ENCODE results near the gene NEURL1B.
A peak's percentile ranks its signal among the peaks of the same experiment; 100 is the strongest.
"Not testable (repeated sequence)": the region's sequence is repeated elsewhere in the genome, so short reads cannot be mapped to it uniquely, and the experiment has no call there.

The NEURL1B gene

DNA sequence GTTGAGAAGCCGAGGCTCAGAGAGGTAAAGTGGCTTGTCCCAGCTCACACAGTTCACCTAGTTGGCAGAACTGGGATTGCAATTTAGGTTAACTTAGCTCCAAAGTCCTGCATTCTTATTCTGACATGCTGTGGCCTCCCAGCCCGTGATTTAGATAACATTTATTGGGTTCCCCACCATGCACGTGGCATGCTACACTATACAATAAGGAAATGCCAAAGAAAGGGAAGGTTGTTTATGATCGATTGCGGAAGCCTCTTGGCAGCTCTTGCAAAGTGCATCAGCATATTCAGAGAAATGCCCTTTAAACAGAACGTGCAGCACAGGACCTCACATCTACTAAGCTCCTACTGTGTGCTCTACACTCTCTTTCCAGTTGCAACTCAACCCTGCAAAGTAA is 3.2 kb downstream of the NEURL1B start:
- Histone ChIP-seq H3K27me3 (ENCODE audit: low read depth) (peaks cover 32% of the 10 kb centered on the region), H3K36me3 (replicated peaks) (no peaks in the 10 kb centered on the region), H3K9me3 (no peaks in the 10 kb centered on the region), H3K4me1 (peaks cover 5% of the 10 kb centered on the region), H3K4me3 (no peak overlapping the region)
- no peak for DNase-seq (ENCODE audit: low spot score in 2 of 2)
- in situ Hi-C loops (cut with MboI; ENCODE audit: low sequenced_read_pairs): no loop called here

GRCh38 chr5:172644711-172645110 is 3.6 kb downstream of the NEURL1B start:
- in situ Hi-C loops (cut with MboI; ENCODE audit: low sequenced_read_pairs): no loop called here
- H3K4me3 ChIP-seq: no peak overlapping the region
- peaks cover 5% of the 10 kb centered on the region for H3K4me1 ChIP-seq
- H3K27me3 ChIP-seq (ENCODE audit: low read depth): peaks cover 32% of the 10 kb centered on the region
- no peaks in the 10 kb centered on the region for H3K36me3 ChIP-seq (replicated peaks)
- H3K9me3 ChIP-seq: no peaks in the 10 kb centered on the region
- no peak for DNase-seq (ENCODE audit: low spot score in 2 of 2)

DNA sequence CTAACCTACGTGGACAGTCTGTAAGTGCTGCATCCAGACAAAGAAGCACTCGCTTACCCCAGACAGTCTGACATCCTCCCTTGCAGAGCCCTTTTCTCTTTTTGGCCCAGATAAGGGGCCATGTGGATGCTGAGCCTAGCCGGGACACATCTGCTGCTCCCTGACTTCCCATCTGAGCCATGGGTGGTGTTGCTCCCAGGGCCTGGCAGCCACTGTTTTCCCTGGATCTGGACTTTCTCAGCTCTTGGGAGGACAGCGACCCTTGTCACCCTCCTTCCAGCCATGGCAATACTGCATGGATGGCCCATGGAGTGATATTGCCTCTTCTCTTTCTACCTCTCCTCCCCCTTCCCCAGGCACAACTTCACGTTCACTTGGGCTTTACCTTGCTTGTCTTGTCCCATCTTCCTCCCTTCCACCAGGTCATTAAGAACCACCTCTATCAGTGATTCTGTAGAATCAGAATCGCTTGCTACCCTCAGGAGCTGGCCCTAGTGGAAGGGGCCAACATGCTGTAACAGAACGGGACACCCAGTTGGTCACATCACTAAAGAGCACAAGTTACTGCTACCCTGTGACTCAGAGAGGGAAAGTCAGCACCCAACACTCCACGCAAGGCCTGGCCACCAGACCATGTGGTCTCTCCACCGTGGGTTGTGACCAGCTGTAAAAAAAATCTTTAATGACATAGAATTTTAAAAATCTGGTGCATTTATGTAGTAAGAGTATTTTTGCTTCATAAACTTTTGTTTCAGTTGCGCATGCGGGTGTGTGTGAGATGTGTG is 4.4 kb downstream of the NEURL1B start:
- Histone ChIP-seq H3K4me1 (peaks cover 3% of the 10 kb centered on the region), H3K36me3 (replicated peaks) (no peaks in the 10 kb centered on the region), H3K9me3 (no peaks in the 10 kb centered on the region), H3K27me3 (ENCODE audit: low read depth) (peaks cover 32% of the 10 kb centered on the region), H3K4me3 (no peak overlapping the region)
- in situ Hi-C loops (cut with MboI; ENCODE audit: low sequenced_read_pairs): no loop called here
- DNase-seq (ENCODE audit: low spot score in 2 of 2): no peak

GRCh38 chr5:172646716-172647285 is 5.7 kb downstream of the NEURL1B start:
- Histone ChIP-seq H3K4me1 (no peaks in the 10 kb centered on the region), H3K27me3 (ENCODE audit: low read depth) (peaks cover 29% of the 10 kb centered on the region), H3K36me3 (replicated peaks) (no peaks in the 10 kb centered on the region), H3K9me3 (no peaks in the 10 kb centered on the region), H3K4me3 (no peak overlapping the region)
- DNase-seq (ENCODE audit: low spot score in 2 of 2): peak in 1 of 2 experiments; percentile 32
- in situ Hi-C loops (cut with MboI; ENCODE audit: low sequenced_read_pairs): no loop called here

- Histone ChIP-seq H3K27me3 (ENCODE audit: low read depth) (peaks cover 22% of the 10 kb centered on the region), H3K9me3 (no peaks in the 10 kb centered on the region), H3K4me1 (no peaks in the 10 kb centered on the region), H3K4me3 (no peak overlapping the region), H3K36me3 (replicated peaks) (no peaks in the 10 kb centered on the region)
- no peak for DNase-seq (ENCODE audit: low spot score in 2 of 2)
- in situ Hi-C loops (cut with MboI; ENCODE audit: low sequenced_read_pairs): no loop called here
Measured at GRCh38 chr5:172647352-172648012, 6.4 kb downstream of the NEURL1B start.

GRCh38 chr5:172648013-172648381 is 6.9 kb downstream of the NEURL1B start:
- no peaks in the 10 kb centered on the region for H3K4me1 ChIP-seq
- no peak for DNase-seq (ENCODE audit: low spot score in 2 of 2)
- H3K4me3 ChIP-seq: no peak overlapping the region
- no peaks in the 10 kb centered on the region for H3K36me3 ChIP-seq (replicated peaks)
- H3K9me3 ChIP-seq: no peaks in the 10 kb centered on the region
- H3K27me3 ChIP-seq (ENCODE audit: low read depth): peaks cover 17% of the 10 kb centered on the region
- in situ Hi-C loops (cut with MboI; ENCODE audit: low sequenced_read_pairs): no loop called here

- Histone ChIP-seq H3K4me1 (no peaks in the 10 kb centered on the region), H3K36me3 (replicated peaks) (no peaks in the 10 kb centered on the region), H3K4me3 (no peak overlapping the region), H3K9me3 (no peaks in the 10 kb centered on the region), H3K27me3 (ENCODE audit: low read depth) (peaks cover 9% of the 10 kb centered on the region)
- no peak for DNase-seq (ENCODE audit: low spot score in 2 of 2)
- in situ Hi-C loops (cut with MboI; ENCODE audit: low sequenced_read_pairs): no loop called here
Measured at GRCh38 chr5:172648755-172649154, 7.7 kb downstream of the NEURL1B start.

GRCh38 chr5:172656496-172656895 is 15.4 kb downstream of the NEURL1B start:
- H3K36me3 ChIP-seq (replicated peaks); H3K4me3 ChIP-seq; in situ Hi-C loops (cut with MboI; ENCODE audit: low sequenced_read_pairs); H3K9me3 ChIP-seq; H3K4me1 ChIP-seq; DNase-seq (ENCODE audit: low spot score in 2 of 2); H3K27me3 ChIP-seq (ENCODE audit: low read depth): not testable (repeated sequence)

DNA sequence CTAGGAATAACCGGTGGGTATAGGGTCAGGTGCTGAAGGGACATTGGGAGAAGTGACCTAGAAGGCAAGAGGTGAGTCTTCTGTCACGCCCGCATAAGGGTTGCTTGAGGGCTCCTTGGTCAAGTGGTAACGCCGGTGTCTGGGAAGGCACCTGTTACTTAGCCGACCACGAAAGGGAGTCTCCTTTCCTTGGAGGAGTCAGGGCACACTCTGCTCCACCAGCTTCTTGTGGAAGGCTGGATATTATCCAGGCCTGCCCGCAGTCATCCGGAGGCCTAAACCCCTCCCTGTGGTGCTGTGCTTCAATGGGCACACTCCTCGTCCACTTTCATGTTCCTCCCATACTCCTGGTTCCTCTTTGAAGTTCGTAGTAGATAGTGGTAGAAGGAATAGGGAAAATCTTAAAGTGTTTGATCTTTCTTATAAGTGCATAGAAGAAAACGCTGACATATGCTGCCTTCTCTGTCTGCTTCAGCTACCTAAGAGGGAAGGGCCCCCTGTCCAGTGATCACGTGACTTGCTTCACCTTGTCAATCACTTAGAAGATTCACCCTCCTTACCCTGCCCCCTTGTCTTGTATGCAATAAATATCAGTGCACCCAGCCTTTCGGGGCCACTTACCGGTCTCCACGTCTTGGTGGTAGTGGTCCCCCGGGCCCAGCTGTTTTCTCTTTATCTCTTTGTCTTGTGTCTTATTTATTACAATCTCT is 16.6 kb downstream of the NEURL1B start:
- H3K36me3 ChIP-seq (replicated peaks); DNase-seq (ENCODE audit: low spot score in 2 of 2); in situ Hi-C loops (cut with MboI; ENCODE audit: low sequenced_read_pairs); H3K4me3 ChIP-seq; H3K27me3 ChIP-seq (ENCODE audit: low read depth); H3K9me3 ChIP-seq; H3K4me1 ChIP-seq: not testable (repeated sequence)

DNA sequence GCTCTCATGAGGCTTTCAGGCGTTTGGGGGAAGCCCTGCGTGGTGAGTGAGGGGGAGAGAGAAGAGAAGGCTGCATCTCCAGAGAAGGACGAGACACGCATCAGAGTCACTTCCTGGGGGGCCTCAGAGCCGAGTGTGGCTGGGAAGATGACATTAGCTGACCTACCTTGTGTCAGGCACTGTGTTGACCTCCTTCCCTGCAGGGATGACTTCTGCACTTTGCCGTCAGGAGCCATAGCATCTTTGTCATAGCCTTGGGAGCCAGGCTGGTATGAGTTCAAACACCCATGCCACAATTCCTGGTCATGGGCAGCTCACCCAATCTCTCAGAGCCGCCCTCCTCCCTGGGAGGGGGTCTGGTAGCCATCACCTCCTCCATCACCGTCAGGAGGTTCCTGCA is 17.3 kb downstream of the NEURL1B start:
- in situ Hi-C loops (cut with MboI; ENCODE audit: low sequenced_read_pairs): no loop called here
- Histone ChIP-seq H3K4me1 (no peaks in the 10 kb centered on the region), H3K9me3 (no peaks in the 10 kb centered on the region), H3K36me3 (replicated peaks) (no peaks in the 10 kb centered on the region), H3K4me3 (no peak overlapping the region), H3K27me3 (ENCODE audit: low read depth) (no peaks in the 10 kb centered on the region)
- no peak for DNase-seq (ENCODE audit: low spot score in 2 of 2)

DNA sequence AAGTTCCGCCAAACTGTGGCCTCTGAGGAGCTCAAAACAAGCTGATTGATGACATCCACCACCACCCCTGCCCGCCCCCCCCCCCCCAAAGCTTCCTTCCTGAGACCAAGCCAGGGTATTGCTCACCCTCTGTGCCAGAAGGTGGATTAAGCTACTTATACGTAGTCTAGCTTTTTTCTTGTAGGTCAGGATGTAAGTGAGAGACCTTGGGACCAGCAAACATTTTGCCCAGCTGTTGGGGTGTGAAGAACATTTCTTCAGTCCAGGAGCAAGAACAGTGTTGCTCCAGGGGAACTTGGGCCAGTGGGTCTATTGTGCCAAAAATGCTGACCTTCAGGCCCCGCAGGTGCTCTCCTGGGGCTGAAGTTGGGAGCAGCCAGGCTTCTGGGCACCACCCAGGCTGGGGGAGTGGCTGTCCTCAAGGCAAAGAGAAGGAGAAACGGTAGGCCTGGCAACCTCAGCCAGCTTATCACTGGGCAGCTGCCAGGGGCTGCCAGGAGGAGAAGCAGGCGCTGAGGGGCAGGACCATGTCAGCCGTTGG is 18.0 kb downstream of the NEURL1B start:
- H3K9me3 ChIP-seq: no peaks in the 10 kb centered on the region
- no peak overlapping the region for H3K4me3 ChIP-seq
- no peaks in the 10 kb centered on the region for H3K4me1 ChIP-seq
- no peaks in the 10 kb centered on the region for H3K36me3 ChIP-seq (replicated peaks)
- in situ Hi-C loops (cut with MboI; ENCODE audit: low sequenced_read_pairs): no loop called here
- H3K27me3 ChIP-seq (ENCODE audit: low read depth): no peaks in the 10 kb centered on the region
- DNase-seq (ENCODE audit: low spot score in 2 of 2): no peak

GRCh38 chr5:172659570-172659908 is 18.5 kb downstream of the NEURL1B start:
- H3K36me3 ChIP-seq (replicated peaks): no peaks in the 10 kb centered on the region
- H3K4me1 ChIP-seq: no peaks in the 10 kb centered on the region
- no peak for DNase-seq (ENCODE audit: low spot score in 2 of 2)
- no peaks in the 10 kb centered on the region for H3K9me3 ChIP-seq
- in situ Hi-C loops (cut with MboI; ENCODE audit: low sequenced_read_pairs): no loop called here
- H3K4me3 ChIP-seq: no peak overlapping the region
- no peaks in the 10 kb centered on the region for H3K27me3 ChIP-seq (ENCODE audit: low read depth)

DNA sequence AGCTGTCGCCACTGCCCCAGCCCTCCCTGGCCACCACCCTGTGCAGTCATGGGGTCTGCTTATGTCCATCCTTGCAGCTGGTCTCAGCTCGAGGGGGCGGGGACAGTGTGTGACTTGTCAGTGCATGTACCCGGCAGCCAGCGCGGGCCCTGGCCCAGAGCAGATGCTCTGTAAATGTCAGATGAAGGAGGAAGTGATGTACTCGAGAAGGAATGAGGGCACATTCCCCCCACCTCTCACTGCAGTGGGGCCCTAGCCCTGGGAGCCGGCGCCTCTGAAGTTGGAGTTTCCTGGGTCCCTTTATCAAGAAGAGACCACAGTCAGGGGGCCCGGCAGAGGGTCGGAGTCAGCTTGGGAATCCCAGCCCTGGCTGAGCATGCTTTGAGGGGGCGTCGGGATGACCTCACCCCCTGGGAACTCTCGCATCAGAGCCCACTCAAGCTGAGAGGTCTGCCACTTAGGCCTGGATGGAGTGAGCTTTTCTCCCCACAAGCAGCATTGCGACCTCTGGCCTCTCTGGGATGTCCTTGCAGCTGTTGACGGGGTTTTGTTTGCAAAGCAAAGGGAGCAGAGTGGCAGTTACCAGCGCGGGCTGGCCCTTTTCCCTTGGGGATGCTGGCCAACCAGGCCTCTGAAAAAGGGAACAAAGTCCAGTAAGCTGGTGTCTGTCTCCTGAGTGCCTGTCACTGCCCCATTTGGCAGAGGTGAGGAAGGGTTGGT is 19.0 kb downstream of the NEURL1B start:
- Histone ChIP-seq H3K27me3 (ENCODE audit: low read depth) (no peaks in the 10 kb centered on the region), H3K4me3 (no peak overlapping the region), H3K36me3 (replicated peaks) (no peaks in the 10 kb centered on the region), H3K9me3 (no peaks in the 10 kb centered on the region), H3K4me1 (no peaks in the 10 kb centered on the region)
- in situ Hi-C loops (cut with MboI; ENCODE audit: low sequenced_read_pairs): no loop called here
- no peak for DNase-seq (ENCODE audit: low spot score in 2 of 2)

All from HAP-1 (cell line).